Suppressor macrophage (primary cell): ENCODE data around the gene DHX32.

Source experiments
- DNase-seq, 4 experiments: peaks; one replicate each; pipeline ENCODE4 v3.0.0-alpha.2; 2020 to 2022

Gene DHX32

GRCh38 chr10:125802739-125803138 is 78.4 kb downstream of the DHX32 start:
- no peak for DNase-seq

DNA sequence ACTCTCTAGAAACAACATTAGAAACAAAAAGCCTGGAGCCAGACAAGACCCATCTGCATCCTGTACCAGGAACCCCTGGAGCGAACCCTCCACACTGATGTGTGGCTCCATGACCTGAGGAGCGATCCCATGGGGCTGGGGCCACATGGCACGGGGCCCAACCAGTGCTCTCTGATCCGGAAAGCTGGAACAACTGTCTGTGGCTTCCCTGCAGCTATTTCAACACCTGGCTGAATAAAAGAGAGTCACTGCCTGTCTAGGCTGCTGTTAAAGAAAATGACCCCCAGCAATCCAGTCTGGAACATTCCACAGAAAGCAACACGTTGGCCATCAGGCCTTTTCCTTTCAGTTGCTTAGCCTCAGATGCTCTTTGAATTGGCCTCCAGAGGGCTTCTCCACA is 79.0 kb downstream of the DHX32 start:
- DNase-seq = no peak

DNA sequence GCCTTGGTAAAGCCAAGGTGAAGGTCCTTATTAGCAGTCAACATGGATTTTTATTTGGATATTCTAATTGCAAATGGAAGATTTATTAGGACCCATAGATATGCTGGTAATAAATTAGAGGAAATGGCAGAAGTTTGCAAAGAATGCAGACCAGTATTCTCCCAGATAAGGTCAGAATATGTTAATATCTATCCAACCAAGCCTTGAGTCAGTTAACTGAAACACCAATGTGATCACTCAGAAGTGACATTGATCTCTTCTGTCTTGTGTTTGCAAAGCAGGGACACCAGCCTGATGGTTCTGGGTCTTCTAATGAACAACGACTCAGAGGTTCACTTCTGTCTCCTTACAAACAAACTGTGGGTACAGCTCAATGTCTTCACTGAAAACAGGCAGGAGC is 79.5 kb downstream of the DHX32 start:
- no peak for DNase-seq

DNA sequence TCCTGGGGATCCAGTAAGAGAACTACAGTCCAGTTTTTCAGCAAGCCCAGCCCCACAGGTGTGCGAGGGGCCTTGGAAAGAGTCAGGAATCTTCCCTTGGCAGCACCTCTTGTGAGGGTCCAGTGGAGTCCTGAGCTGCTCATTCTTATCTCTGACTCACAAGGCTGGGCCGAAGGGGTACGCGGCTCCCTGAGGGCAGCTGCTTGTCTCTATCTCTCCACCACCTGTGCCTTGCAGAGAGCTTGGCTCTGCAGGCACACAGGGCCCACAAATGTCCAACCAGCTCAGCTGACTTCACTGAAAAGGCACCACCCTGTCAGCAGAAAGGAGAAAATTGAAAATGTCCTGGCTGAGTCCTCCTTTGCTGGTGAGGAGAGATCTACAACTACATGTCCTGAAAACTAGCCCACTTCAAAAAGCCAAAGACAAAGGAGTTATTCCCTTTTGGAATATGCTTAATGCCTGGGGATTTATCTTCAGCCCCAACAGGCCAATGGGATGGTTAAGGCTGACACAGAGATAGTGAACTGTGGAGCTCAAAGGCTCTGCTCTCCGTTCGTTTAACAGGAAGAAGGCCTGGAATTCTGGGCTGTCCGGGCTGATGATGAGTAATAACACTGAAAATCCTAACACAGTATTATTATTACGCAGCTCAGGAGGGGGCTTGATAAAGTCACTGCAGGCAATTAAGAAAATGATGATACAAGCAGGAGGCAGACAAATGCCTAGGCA is 81.5 kb downstream of the DHX32 start:
- no peak for DNase-seq

GRCh38 chr10:125797994-125798662 is 83.0 kb downstream of the DHX32 start:
- no peak for DNase-seq

GRCh38 chr10:125797424-125797823 is 83.7 kb downstream of the DHX32 start:
- DNase-seq = no peak

DNA sequence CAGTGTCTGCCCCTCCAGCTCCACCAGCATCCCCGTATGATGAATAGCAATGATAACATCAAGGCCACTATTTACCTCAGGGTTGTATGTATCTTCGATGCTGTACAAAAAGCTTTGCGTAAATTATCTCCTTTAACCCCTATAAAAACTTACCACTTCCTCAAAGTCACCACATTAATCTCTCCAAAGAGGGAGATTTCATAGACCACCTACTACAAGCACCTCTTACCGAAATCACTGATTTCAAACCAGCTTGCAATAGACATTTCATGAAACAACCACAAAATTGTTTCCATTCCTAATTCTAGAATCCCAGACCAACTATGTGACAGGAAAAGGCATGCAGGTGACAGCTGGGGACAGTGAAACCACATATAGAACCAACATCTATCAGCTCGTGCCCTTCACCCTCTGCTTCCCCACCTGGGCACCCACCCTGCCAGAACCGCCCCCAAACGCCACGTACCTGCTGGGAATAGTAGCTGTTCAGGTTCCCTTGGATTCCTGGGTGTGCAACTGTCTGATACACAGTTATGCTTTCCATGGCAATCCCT is 85.4 kb downstream of the DHX32 start:
- no peak for DNase-seq

DNA sequence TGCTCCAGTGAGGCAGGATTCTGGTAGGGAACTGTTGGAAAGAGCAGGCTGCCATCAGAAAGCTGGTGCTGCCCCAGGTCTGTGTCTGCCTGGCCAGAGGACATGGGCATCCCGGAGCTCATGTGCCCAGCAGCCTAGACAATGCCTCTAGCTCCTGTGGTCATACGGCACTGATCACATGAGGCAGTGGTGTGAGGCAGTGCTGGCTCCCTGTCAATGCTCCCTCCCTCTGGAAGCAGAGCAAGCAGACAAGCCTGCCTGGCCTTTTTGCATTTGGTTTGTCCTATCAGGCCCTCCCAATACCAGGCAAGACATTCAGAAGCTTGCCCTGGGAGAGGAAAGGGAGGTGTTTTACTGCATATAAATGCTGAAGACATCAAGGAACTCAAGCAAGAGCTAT is 86.0 kb downstream of the DHX32 start:
- DNase-seq = no peak

DNA sequence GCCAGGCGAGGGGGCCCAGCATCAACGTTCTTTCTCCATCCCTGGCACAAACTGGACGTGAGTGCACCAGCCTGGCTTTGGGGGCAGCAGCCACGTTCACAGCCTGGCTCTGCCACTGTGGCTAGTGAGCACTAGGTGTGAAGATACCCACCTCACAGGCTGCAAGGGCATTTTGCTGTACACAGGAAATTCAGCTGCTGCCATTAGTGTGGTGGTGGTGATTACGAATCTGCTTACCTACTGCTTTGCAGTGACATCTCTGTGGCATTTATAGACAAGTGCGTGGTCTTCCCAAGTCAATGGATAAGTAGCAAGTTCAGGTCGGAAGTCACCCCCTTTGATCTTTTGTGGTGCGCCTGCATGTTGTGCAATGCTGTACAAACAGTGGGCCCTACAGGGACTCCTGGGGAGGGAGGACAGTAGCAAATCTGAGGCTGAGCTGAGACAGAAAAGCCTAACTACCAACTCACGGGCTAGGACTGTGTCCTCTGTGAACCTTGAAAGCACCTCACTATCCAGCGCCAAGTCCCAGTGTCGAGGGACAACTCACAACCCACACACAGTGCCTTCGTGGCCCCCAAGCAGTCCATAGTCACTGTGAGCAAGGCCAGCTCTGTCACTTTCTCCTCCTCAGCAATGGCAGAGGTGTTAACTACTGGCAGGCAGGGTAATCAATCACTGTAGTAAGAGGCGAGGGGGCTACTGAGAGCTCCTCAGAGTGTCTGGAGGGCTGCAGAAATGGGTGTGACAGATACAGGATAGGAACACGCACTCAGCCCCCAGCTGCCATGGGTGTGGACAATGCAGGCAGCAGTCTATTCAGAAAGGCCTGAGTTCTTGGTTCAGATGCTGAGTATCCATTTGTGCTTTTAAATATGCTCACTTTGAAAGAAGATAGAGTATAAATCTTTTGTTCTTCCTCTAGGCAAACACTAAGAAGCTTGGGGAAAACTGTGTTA is 88.5 kb downstream of the DHX32 start:
- no peak for DNase-seq

DNA sequence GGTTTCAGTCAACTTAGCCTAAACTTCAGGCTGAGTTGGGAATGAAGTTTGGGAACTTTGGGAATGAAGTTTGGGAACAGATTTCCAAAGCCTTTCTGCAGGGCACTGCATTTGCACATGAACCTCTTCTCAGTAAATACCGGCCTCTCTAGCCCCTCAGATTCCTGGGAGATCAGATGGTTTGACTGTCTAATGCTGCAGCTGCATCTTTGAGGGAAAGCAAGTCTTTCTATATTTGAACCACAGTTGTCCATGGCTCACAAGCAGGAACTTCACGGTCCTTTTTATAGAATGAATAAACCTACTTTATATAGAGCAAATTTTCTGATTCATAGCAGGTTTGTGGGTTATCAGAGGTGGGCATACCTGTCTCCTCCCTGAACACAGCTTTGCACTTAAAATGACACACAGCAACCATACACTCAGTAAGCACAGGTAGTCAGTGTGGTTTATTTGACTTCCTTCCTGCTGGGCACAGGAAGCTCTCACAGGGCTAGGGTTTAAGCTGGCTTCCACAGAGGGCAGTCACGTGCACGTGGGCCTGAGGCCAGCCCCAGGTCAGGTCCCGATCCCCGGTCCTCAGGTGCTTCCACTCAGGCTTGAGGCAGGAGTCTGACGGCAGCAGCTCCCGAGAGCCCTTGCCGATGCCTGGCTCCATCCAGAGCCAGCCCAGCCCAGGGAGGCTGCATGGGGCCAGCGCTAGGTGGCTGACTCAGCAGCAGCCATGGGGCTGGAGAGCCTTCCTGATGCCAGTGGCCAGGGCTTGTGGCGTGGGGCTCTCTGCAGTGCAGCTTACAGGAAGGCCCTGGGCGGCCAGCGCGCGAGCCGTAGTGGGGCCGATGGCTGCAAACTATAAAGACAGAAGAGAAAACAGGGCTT is 92.7 kb downstream of the DHX32 start:
- no peak for DNase-seq
